Kidney epithelial cell (primary cell): ENCODE measurements around the gene SH3RF3. TPM values are rescaled to one million over a fixed set of nuclear protein-coding genes. Genes with fewer than 3 reads are reported as not detected.

ENCODE experiments used
- DNase-seq: peaks from one replicate; pipeline ENCODE4 v3.0.0-alpha.2; 2010; ENCODE audit warnings: low read depth
- H3K27me3 ChIP-seq: 2 replicates; pipeline ENCODE4 v1.6.0; 2011; ENCODE audit warnings: low read length; ENCODE audit not compliant: control insufficient read depth, insufficient read depth
- H3K36me3 ChIP-seq: 2 replicates; pipeline ENCODE4 v1.5.1; 2011; ENCODE audit warnings: low read length; ENCODE audit not compliant: control insufficient read depth, insufficient read depth
- H3K4me3 ChIP-seq: 2 replicates; pipeline ENCODE4 v1.5.1; 2011; ENCODE audit warnings: low read depth, mild to moderate bottlenecking, control low read depth, low read length
- total RNA-seq: library from RNA; depleted of rRNA; stranded (reverse); fragments of >200 nt; gene quantifications from 2 replicates; pipeline ENCODE4 v1.2.3, GENCODE V29; 2015
- TF ChIP-seq, protein P1 (sequence below): IDR thresholded peaks from 2 replicates; pipeline ENCODE4 v1.5.1; 2011; ENCODE audit warnings: mild to moderate bottlenecking, moderate library complexity, low read length, control low read depth, inconsistent platforms; ENCODE audit not compliant: insufficient read depth, poor library complexity, severe bottlenecking

SH3RF3 gene
- total RNA-seq, 1 donor from 2014 or later, result 9.6 TPM

DNA sequence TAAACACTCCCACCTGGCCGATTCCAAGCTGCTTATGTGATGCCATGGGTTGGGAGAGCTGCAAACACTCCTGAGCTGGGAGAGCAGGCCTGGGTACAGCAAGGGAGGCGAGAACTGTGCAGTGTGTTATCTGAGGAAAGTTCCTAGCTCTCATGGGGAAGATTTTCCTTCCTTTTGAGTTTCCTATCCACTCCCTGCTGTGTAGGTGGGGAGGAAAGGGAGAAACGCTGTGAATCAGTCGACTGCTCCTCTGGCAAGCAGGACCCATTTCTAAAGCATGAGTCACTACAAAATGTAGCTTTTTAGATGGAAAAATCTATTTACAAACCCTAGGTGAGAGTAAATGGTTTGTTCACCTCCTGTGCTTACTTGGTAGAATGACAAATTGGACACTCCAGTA lies 80.4 kb downstream of the SH3RF3 start:
- Histone ChIP-seq H3K4me3 (no peak overlapping the region), H3K36me3 (no peaks in the 10 kb centered on the region), H3K27me3 (no peaks in the 10 kb centered on the region)
- DNase-seq, result peak; percentile 64
- TF ChIP-seq, protein P1, sequence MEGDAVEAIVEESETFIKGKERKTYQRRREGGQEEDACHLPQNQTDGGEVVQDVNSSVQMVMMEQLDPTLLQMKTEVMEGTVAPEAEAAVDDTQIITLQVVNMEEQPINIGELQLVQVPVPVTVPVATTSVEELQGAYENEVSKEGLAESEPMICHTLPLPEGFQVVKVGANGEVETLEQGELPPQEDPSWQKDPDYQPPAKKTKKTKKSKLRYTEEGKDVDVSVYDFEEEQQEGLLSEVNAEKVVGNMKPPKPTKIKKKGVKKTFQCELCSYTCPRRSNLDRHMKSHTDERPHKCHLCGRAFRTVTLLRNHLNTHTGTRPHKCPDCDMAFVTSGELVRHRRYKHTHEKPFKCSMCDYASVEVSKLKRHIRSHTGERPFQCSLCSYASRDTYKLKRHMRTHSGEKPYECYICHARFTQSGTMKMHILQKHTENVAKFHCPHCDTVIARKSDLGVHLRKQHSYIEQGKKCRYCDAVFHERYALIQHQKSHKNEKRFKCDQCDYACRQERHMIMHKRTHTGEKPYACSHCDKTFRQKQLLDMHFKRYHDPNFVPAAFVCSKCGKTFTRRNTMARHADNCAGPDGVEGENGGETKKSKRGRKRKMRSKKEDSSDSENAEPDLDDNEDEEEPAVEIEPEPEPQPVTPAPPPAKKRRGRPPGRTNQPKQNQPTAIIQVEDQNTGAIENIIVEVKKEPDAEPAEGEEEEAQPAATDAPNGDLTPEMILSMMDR, result no peak

DNA sequence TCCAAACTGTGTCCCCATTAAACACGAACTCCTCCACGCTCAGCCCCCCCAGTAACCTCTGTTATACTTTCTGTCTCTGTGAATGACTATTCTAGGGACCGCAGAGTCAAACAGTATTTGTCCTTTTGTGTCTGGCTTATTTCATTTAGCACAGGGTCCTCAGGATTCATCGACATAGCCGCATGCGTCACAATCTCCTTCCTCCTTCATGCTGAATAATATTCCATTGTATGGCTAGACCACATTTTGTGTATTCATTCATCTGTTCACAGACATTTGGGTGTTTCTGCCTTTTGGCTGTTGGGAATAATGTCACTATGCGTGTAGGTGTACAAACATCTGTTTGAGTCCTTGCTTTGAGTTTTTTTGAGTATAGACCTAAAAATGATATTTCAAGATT lies 80.9 kb downstream of the SH3RF3 start:
- no peak for DNase-seq
- TF ChIP-seq, protein P1, result no peak
- Histone ChIP-seq H3K4me3 (no peak overlapping the region), H3K27me3 (no peaks in the 10 kb centered on the region), H3K36me3 (no peaks in the 10 kb centered on the region)

DNA sequence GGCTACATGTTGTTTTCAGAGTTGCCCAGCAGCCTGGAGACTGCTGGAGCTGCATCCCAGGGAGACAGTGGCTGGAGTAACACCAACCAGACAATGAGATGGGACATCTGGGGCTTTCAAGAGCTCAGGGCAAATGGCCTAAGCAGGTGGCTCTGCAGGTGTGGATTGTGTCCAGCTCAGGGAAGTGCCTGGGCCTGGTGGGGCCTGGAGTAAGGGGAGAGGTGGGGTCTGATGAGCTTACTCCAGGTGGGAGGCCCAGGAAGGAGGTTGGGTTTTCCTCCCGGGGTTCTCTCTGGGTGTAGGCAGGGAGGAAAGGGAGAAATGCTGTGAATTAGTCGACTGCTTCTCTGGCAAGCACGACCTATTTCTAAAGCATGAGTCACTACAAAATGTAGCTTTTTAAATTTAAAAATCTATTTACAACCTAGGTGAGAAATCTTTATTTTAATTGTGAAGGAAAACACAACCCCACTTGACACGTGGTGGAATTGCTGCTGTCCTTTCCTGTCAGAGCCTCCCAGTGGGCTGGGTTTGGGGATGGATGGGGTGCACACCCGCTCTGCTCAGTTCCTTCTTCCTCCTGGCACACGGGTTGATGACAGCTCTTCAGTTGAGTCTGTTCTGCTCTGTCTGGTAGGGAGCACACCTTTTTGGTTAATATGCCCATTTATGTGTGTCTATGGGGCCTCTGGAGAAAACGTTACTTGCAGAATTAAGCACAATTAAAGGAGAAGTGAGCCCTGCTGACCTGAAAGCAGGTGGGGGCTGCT lies 81.6 kb downstream of the SH3RF3 start:
- Histone ChIP-seq H3K27me3 (no peaks in the 10 kb centered on the region), H3K36me3 (no peaks in the 10 kb centered on the region), H3K4me3 (no peak overlapping the region)
- TF ChIP-seq, protein P1, result no peak
- no peak for DNase-seq

DNA sequence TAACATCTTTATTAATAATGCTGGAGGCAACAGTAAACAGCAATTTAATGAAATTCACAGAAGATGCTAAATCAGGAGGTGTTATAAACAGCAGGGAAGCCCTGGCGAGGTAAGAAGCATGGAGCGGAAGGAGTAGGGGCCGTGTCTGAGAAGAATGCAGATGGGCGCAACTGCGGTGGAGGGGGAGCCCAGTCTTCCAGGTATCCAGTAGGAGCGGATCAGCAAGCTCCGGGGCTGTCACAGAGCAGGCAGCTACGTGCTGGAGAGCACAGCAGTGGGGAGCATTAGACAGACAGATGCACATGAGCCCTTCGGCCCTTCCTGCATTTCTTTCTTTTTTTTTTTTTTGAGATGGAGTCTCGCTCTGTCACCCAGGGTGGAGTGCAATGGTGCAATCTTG lies 82.3 kb downstream of the SH3RF3 start:
- peaks cover 5% of the 10 kb centered on the region for H3K27me3 ChIP-seq
- no peak overlapping the region for H3K4me3 ChIP-seq
- DNase-seq, result no peak
- H3K36me3 ChIP-seq, result no peaks in the 10 kb centered on the region
- TF ChIP-seq, protein P1, result no peak

DNA sequence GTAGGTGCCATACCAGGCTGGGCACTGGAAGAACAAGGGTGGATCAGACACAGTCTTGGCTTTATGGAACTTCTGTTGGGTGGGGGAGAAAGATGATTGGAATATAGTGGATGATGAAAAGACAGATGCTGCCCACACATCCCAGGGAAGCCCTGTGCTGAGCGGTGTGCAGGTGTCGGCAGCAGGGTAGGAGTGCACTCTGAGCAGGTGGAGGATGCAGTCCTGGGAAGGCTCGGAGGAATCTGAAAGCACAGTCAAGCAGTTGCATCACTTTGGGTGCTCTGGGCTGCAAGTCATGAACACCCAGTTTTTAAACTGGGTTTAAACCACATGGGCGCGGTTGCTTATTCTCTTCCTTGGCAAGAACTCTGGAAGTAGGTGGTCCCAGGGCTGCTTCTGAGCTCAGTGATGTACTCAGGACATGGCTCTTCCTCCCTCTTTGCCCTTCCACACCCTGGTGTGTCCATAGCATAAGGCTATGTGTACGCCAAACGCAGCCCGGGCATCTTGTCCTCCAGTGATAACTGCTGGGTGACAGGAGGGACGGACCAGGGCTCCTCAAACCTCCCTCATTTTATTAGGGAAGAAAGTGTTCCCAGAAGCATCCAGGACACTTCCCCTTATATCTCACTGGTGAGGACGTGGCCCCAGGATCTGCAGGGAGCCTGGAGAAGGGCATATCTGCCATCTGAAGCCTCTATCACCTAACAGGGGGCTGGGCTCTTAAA lies 84.0 kb downstream of the SH3RF3 start:
- no peak for DNase-seq
- H3K4me3 ChIP-seq, result no peak overlapping the region
- H3K27me3 ChIP-seq, result peaks cover 5% of the 10 kb centered on the region
- TF ChIP-seq, protein P1, result no peak
- no peaks in the 10 kb centered on the region for H3K36me3 ChIP-seq
